H1 (cell line): ENCODE data around the gene TRAF3IP3.

Experiments
- CTCF ChIP-seq, 3 experiments: IDR thresholded peaks; 1 replicate in 2 of 3; 2 replicates in 1 of 3; pipeline versions ENCODE4 v1.5.1 to v1.6.1; 2011; ENCODE audit warnings: low read length in 3 of 3, mild to moderate bottlenecking in 3 of 3, inconsistent platforms in 2 of 3, low read depth in 1 of 3, moderate library complexity in 1 of 3; ENCODE audit not compliant: insufficient read depth in 1 of 3; ENCODE audit errors: control extremely low read depth in 1 of 3
- POLR2AphosphoS5 ChIP-seq: IDR thresholded peaks from 2 replicates; pipeline ENCODE4 v1.6.1; 2011; ENCODE audit warnings: low read depth, low read length

GRCh38 chr1:209720326-209720725, 35.5 kb upstream of the TRAF3IP3 start:
- TF ChIP-seq POLR2AphosphoS5: no peak
- TF ChIP-seq CTCF (IDR thresholded peaks at IDR 0.05; ENCODE audit: control extremely low read depth in 1 of 3, insufficient read depth in 1 of 3, low read depth in 1 of 3, low read length in 3 of 3): no peak
